Fibroblast of lung (primary cell): ENCODE measurements around the gene C11orf42. TPM values are rescaled to one million over a fixed set of nuclear protein-coding genes. Genes with fewer than 3 reads are reported as not detected.
"Not testable (repeated sequence)": the region's sequence is repeated elsewhere in the genome, so short reads cannot be mapped to it uniquely, and the experiment has no call there.

Experiments
- DNase-seq, 2 donors: peaks; one replicate each; pipeline versions ENCODE4 v3.0.0 to v3.0.0-alpha.2; 2010; ENCODE audit warnings: low read depth in 2 of 2
- H2AFZ ChIP-seq: 2 replicates; pipeline ENCODE4 v1.5.1; 2012; ENCODE audit warnings: low read length, control low read depth, inconsistent platforms
- H3K27ac ChIP-seq: 2 replicates; pipeline ENCODE4 v1.5.1; 2011; ENCODE audit warnings: low read length, control low read depth; ENCODE audit not compliant: insufficient read depth
- H3K27me3 ChIP-seq: 2 replicates; pipeline ENCODE4 v1.5.1; 2011; ENCODE audit warnings: mild to moderate bottlenecking, low read length; ENCODE audit not compliant: control insufficient read depth, insufficient read depth
- H3K36me3 ChIP-seq: 2 replicates; pipeline ENCODE4 v1.5.1; 2011; ENCODE audit warnings: low read length; ENCODE audit not compliant: control insufficient read depth, insufficient read depth
- H3K4me1 ChIP-seq: 2 replicates; pipeline ENCODE4 v1.5.1; 2011; ENCODE audit warnings: low read length; ENCODE audit not compliant: control insufficient read depth, insufficient read depth; ENCODE audit errors: extremely low read depth
- H3K4me2 ChIP-seq: 2 replicates; pipeline ENCODE4 v1.5.1; 2011; ENCODE audit warnings: low read length, control low read depth; ENCODE audit not compliant: insufficient read depth; ENCODE audit errors: extremely low read depth
- H3K4me3 ChIP-seq, 4 experiments: fragments of 200-600 bp in 1 of 4; sonication (generic) in 1 of 4; replicated peaks in 1 of 4; 2 replicates each; pipeline ENCODE4 v1.5.1; 2011 to 2016; ENCODE audit warnings: low read length in 4 of 4, low read depth in 3 of 4, mild to moderate bottlenecking in 3 of 4, control low read depth in 2 of 4, inconsistent platforms in 1 of 4, mixed read lengths in 1 of 4; ENCODE audit not compliant: insufficient read depth in 1 of 4; ENCODE audit errors: control extremely low read depth in 1 of 4
- H3K79me2 ChIP-seq: 2 replicates; pipeline ENCODE4 v1.5.1; 2012; ENCODE audit warnings: mild to moderate bottlenecking, low read length, inconsistent platforms; ENCODE audit not compliant: control insufficient read depth, insufficient read depth
- H3K9ac ChIP-seq: 2 replicates; pipeline ENCODE4 v1.5.1; 2011; ENCODE audit warnings: mild to moderate bottlenecking, low read length, control low read depth; ENCODE audit not compliant: insufficient read depth
- H3K9me3 ChIP-seq: 2 replicates; pipeline ENCODE4 v1.5.1; 2012; ENCODE audit warnings: low read depth, low read length; ENCODE audit not compliant: control insufficient read depth, insufficient read depth
- H4K20me1 ChIP-seq: 2 replicates; pipeline ENCODE4 v1.5.1; 2011; ENCODE audit warnings: low read length; ENCODE audit not compliant: control insufficient read depth, insufficient read depth; ENCODE audit errors: extremely low read depth
- CTCF ChIP-seq, 2 donors: IDR thresholded peaks in 1 of 2; conservative IDR thresholded peaks in 1 of 2; 1 replicate in 1 of 2; 2 replicates in 1 of 2; pipeline ENCODE4 v1.5.1; 2011 to 2012; ENCODE audit warnings: low read length in 2 of 2, control low read depth in 1 of 2, inconsistent platforms in 1 of 2, low read depth in 1 of 2, mild to moderate bottlenecking in 1 of 2
- EZH2 ChIP-seq: IDR thresholded peaks from 2 replicates; pipeline ENCODE4 v1.5.1; 2012; ENCODE audit warnings: low read length, control low read depth, mild to moderate bottlenecking; ENCODE audit errors: missing control alignments
- polyA plus RNA-seq, 2 donors: library from polyadenylated mRNA; depleted of rRNA in 1 of 2; stranded (reverse) in 1 of 2; unstranded in 1 of 2; fragments of >200 nt; gene quantifications; 2 replicates each; pipeline ENCODE4 v1.2.1, GENCODE V29; 2011 to 2012; ENCODE audit warnings: missing spikeins in 1 of 2
- total RNA-seq: library from RNA; depleted of rRNA; stranded (reverse); fragments of >200 nt; gene quantifications from 2 replicates; pipeline ENCODE4 v1.2.1, GENCODE V29; 2014

C11orf42 gene
- total and polyA plus RNA-seq, 2 donors (not counting 1 experiment from before 2014, with no cell fraction given): not detected

- Histone ChIP-seq H3K79me2 (no peaks in the 10 kb centered on the region), H3K36me3 (no peaks in the 10 kb centered on the region), H3K9me3 (no peaks in the 10 kb centered on the region), H3K9ac (no peak overlapping the region), H3K4me1 (no peaks in the 10 kb centered on the region), H4K20me1 (no peaks in the 10 kb centered on the region), H3K4me3 (no peak overlapping the region), H3K4me2 (no peak overlapping the region), H3K27me3 (peaks cover 3% of the 10 kb centered on the region), H3K27ac (no peak overlapping the region), H2AFZ (no peak overlapping the region)
- DNase-seq: no peak
- no peak for TF ChIP-seq CTCF (conservative IDR thresholded peaks at IDR 0.05 in 1 of 2, IDR thresholded peaks at IDR 0.05 in 1 of 2; ENCODE audit: low read depth in 1 of 2, low read length in 2 of 2)
- no peak for TF ChIP-seq EZH2
Observed at GRCh38 chr11:6245536-6245935, 40.2 kb downstream of the C11orf42 start.

- peak; percentile 19 to 78 for DNase-seq
- no peak overlapping the region for H3K4me2 ChIP-seq
- H3K27me3 ChIP-seq: peaks cover 3% of the 10 kb centered on the region
- no peaks in the 10 kb centered on the region for H3K36me3 ChIP-seq
- H3K79me2 ChIP-seq: no peaks in the 10 kb centered on the region
- no peak overlapping the region for H3K9ac ChIP-seq
- H3K27ac ChIP-seq: no peak overlapping the region
- H3K4me3 ChIP-seq: no peak overlapping the region
- H3K4me1 ChIP-seq: no peaks in the 10 kb centered on the region
- H2AFZ ChIP-seq: no peak overlapping the region
- H3K9me3 ChIP-seq: no peaks in the 10 kb centered on the region
- no peaks in the 10 kb centered on the region for H4K20me1 ChIP-seq
- no peak for TF ChIP-seq CTCF (conservative IDR thresholded peaks at IDR 0.05 in 1 of 2, IDR thresholded peaks at IDR 0.05 in 1 of 2; ENCODE audit: low read depth in 1 of 2, low read length in 2 of 2)
- TF ChIP-seq EZH2: no peak
Observed at GRCh38 chr11:6248248-6248647, 42.9 kb downstream of the C11orf42 start.

GRCh38 chr11:6248897-6249296 lies 43.5 kb downstream of the C11orf42 start:
- H3K4me3 ChIP-seq, H3K27me3 ChIP-seq, H2AFZ ChIP-seq, H3K36me3 ChIP-seq, DNase-seq, H4K20me1 ChIP-seq, H3K27ac ChIP-seq, H3K4me1 ChIP-seq, H3K9ac ChIP-seq, H3K79me2 ChIP-seq, H3K4me2 ChIP-seq, H3K9me3 ChIP-seq: not testable (repeated sequence)
